SK-N-SH treated with all-trans-retinoic acid at 6 μM for 48 hours (cell line): Measurements from ENCODE around the gene POU4F3.

Experiments
- ATAC-seq: fragments of 200-7000 bp; cut with Tn5 transposase; 3 replicates; pipeline ENCODE4 v1.9.1; 2020; ENCODE audit warnings: mild to moderate bottlenecking, moderate library complexity
- ARNTL ChIP-seq: fragments of 450-650 bp; formaldehyde crosslinking; IDR thresholded peaks from 2 replicates; pipeline ENCODE4 v1.5.0; 2020; ENCODE audit warnings: low read depth, mild to moderate bottlenecking, moderate library complexity, borderline replicate concordance
- BACH2 ChIP-seq: fragments of 250-450 bp; sonication (Bioruptor Pico); IDR thresholded peaks from 2 replicates; pipeline ENCODE4 v1.9.0; 2021; ENCODE audit warnings: mild to moderate bottlenecking, borderline replicate concordance
- CSDC2 ChIP-seq: fragments of 250-450 bp; sonication (Bioruptor Pico); IDR thresholded peaks from 2 replicates; pipeline ENCODE4 v1.5.0; 2020; ENCODE audit warnings: mild to moderate bottlenecking, moderate library complexity
- GLIS3 ChIP-seq: fragments of 250-450 bp; sonication (Bioruptor Pico); IDR thresholded peaks from 2 replicates; pipeline ENCODE4 v1.5.0; 2020; ENCODE audit warnings: mild to moderate bottlenecking, moderate library complexity
- ISL1 ChIP-seq: fragments of 250-450 bp; sonication (Bioruptor Pico); IDR thresholded peaks from 2 replicates; pipeline ENCODE4 v2.1.2; 2022; ENCODE audit warnings: mild to moderate bottlenecking, moderate library complexity
- OSR1 ChIP-seq: fragments of 250-450 bp; sonication (Bioruptor Pico); IDR thresholded peaks from 2 replicates; pipeline ENCODE4 v1.8.0; 2022; ENCODE audit warnings: moderate library complexity, mild to moderate bottlenecking, inconsistent platforms
- PPARA ChIP-seq: fragments of 250-450 bp; sonication (Bioruptor Pico); IDR thresholded peaks from 2 replicates; pipeline ENCODE4 v1.5.0; 2020; ENCODE audit warnings: mild to moderate bottlenecking, borderline replicate concordance
- RARB ChIP-seq: fragments of 250-450 bp; sonication (Bioruptor Pico); IDR thresholded peaks from 2 replicates; pipeline ENCODE4 v1.8.0; 2021; ENCODE audit warnings: mild to moderate bottlenecking, moderate library complexity
- SNAI2 ChIP-seq: fragments of 250-450 bp; sonication (Bioruptor Pico); IDR thresholded peaks from 2 replicates; pipeline ENCODE4 v1.5.0; 2020; ENCODE audit warnings: mild to moderate bottlenecking, moderate library complexity
- TCF4 ChIP-seq: fragments of 250-450 bp; sonication (Bioruptor Pico); IDR thresholded peaks from 2 replicates; pipeline ENCODE4 v1.8.0; 2021; ENCODE audit warnings: mild to moderate bottlenecking, moderate library complexity, borderline replicate concordance
- TOX ChIP-seq: fragments of 250-450 bp; sonication (Bioruptor Pico); IDR thresholded peaks from 2 replicates; pipeline ENCODE4 v1.8.0; 2021; ENCODE audit warnings: mild to moderate bottlenecking, moderate library complexity, borderline replicate concordance
- ZC3H10 ChIP-seq: fragments of 250-450 bp; sonication (Bioruptor Pico); IDR thresholded peaks from 2 replicates; pipeline ENCODE4 v1.5.1; 2021; ENCODE audit warnings: mild to moderate bottlenecking, moderate library complexity
- ZFP3 ChIP-seq: fragments of 250-450 bp; sonication (Bioruptor Pico); IDR thresholded peaks from 2 replicates; pipeline ENCODE4 v1.5.0; 2020; ENCODE audit warnings: mild to moderate bottlenecking, moderate library complexity
- ZFP30 ChIP-seq: fragments of 450-650 bp; formaldehyde crosslinking; IDR thresholded peaks from 2 replicates; pipeline ENCODE4 v1.5.0; 2022; ENCODE audit warnings: mild to moderate bottlenecking, moderate library complexity
- ZNF565 ChIP-seq: fragments of 450-650 bp; formaldehyde crosslinking; conservative IDR thresholded peaks from 2 replicates; pipeline ENCODE4 v1.5.0; 2020; ENCODE audit warnings: low read depth, mild to moderate bottlenecking, moderate library complexity
- ZNF70 ChIP-seq: fragments of 450-650 bp; formaldehyde crosslinking; IDR thresholded peaks from 2 replicates; pipeline ENCODE4 v1.5.0; 2020; ENCODE audit warnings: mild to moderate bottlenecking, moderate library complexity
- ZNF8 ChIP-seq: fragments of 450-650 bp; formaldehyde crosslinking; IDR thresholded peaks from 2 replicates; pipeline ENCODE4 v1.5.0; 2020; ENCODE audit warnings: mild to moderate bottlenecking, moderate library complexity
- TF ChIP-seq, protein P1 (sequence below): fragments of 250-450 bp; sonication (Bioruptor Pico); IDR thresholded peaks from 2 replicates; pipeline ENCODE4 v1.5.1; 2021; ENCODE audit warnings: mild to moderate bottlenecking, moderate library complexity
- TF ChIP-seq, protein P2 (sequence below): fragments of 250-450 bp; sonication (Bioruptor Pico); IDR thresholded peaks from 2 replicates; pipeline ENCODE4 v1.5.1; 2020; ENCODE audit warnings: low read depth, mild to moderate bottlenecking, moderate library complexity
- TF ChIP-seq, protein P3 (sequence below): fragments of 250-450 bp; sonication (Bioruptor Pico); IDR thresholded peaks from 2 replicates; pipeline ENCODE4 v1.5.0; 2020; ENCODE audit warnings: mild to moderate bottlenecking, moderate library complexity
- TF ChIP-seq, protein P4 (sequence below): fragments of 250-450 bp; sonication (Bioruptor Pico); IDR thresholded peaks from 2 replicates; pipeline ENCODE4 v1.8.0; 2021; ENCODE audit warnings: low read depth, mild to moderate bottlenecking, moderate library complexity, borderline replicate concordance

Gene POU4F3

DNA sequence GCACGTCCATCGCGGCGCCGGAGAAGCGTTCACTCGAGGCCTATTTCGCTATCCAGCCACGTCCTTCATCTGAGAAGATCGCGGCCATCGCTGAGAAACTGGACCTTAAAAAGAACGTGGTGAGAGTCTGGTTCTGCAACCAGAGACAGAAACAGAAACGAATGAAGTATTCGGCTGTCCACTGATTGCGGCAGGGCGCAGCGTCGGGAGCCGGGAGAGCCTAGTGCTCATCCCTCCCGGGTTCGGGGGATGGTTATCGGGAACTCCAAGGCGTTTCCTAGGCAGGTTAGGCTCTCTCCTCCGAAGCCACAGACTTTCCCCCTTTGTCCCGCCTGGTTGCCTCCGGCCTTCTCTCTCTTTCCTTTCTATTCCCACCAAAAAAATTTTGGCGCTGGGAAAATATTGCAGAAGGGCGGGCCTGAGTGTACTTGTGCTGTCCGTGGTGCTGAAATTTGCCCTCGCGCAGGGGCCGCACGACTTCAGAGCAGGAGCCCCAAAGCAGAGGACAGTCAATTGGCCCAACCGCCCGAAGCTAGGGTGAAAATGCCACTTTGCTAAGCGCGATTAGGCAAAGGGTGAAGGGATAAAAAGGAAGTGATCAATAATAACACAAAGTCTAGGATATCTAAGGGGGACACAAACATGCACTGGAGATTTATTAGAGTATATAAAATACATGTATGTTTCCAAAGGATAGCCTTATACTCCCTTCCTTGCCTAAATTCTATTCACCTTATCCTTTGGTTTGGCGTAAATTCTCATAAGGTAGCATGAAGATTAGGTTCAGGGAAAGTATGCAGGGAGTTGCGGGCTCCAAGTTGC, 1.8 kb downstream of the POU4F3 start:
- ATAC-seq = peak; percentile 52; the same call in 2 of the 3 replicates
- TF ChIP-seq, protein P1, sequence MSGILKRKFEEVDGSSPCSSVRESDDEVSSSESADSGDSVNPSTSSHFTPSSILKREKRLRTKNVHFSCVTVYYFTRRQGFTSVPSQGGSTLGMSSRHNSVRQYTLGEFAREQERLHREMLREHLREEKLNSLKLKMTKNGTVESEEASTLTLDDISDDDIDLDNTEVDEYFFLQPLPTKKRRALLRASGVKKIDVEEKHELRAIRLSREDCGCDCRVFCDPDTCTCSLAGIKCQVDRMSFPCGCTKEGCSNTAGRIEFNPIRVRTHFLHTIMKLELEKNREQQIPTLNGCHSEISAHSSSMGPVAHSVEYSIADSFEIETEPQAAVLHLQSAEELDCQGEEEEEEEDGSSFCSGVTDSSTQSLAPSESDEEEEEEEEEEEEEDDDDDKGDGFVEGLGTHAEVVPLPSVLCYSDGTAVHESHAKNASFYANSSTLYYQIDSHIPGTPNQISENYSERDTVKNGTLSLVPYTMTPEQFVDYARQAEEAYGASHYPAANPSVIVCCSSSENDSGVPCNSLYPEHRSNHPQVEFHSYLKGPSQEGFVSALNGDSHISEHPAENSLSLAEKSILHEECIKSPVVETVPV (CRISPR knock-in tag) = no peak
- TF ChIP-seq SNAI2 (CRISPR knock-in tag) = 0 out of 2 replicates have a peak, but pooled peaks have one; percentile 54
- TF ChIP-seq CSDC2 (CRISPR knock-in tag) = 0 out of 2 replicates have a peak, but pooled peaks have one; percentile 25
- TF ChIP-seq TOX (CRISPR knock-in tag) = no peak
- no peak for TF ChIP-seq RARB (CRISPR knock-in tag)
- peak; percentile 31; the same call in 1 of the 2 replicates for TF ChIP-seq ZFP3
- TF ChIP-seq OSR1 (CRISPR knock-in tag) = no peak
- no peak for TF ChIP-seq GLIS3 (CRISPR knock-in tag)
- TF ChIP-seq BACH2 (CRISPR knock-in tag) = no peak
- TF ChIP-seq ZNF70 (CRISPR knock-in tag) = no peak

DNA sequence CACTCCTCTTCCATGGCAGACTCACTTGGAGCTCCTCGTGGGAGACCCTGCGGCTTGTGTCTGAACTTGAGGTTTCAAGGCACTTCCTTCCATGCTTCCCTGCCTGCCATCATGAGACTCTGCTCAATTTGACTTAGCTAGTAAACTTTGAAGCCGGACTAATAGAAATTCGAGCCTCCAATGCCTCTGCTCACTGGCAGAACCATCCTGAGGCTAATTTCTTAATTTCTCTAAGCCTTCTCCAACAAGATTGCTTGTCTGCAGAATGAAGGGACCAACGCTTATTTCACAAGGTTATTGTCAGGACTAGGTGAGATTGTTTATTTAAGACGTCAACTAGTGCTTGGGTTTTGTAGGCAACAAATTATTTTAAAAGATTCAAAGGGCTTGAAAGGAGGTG, 3.2 kb downstream of the POU4F3 start:
- no peak for ATAC-seq
- TF ChIP-seq TCF4 (CRISPR knock-in tag) = no peak
- no peak for TF ChIP-seq ARNTL
- no peak for TF ChIP-seq ZC3H10 (CRISPR knock-in tag)
- TF ChIP-seq OSR1 (CRISPR knock-in tag) = no peak
- TF ChIP-seq SNAI2 (CRISPR knock-in tag) = no peak
- no peak for TF ChIP-seq ZNF70 (CRISPR knock-in tag)
- TF ChIP-seq, protein P1 (CRISPR knock-in tag) = no peak
- no peak for TF ChIP-seq ZNF565 (CRISPR knock-in tag)
- TF ChIP-seq, protein P2, sequence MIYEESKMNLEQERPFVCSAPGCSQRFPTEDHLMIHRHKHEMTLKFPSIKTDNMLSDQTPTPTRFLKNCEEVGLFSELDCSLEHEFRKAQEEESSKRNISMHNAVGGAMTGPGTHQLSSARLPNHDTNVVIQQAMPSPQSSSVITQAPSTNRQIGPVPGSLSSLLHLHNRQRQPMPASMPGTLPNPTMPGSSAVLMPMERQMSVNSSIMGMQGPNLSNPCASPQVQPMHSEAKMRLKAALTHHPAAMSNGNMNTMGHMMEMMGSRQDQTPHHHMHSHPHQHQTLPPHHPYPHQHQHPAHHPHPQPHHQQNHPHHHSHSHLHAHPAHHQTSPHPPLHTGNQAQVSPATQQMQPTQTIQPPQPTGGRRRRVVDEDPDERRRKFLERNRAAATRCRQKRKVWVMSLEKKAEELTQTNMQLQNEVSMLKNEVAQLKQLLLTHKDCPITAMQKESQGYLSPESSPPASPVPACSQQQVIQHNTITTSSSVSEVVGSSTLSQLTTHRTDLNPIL = no peak
- TF ChIP-seq ZNF8 (CRISPR knock-in tag) = no peak
- TF ChIP-seq PPARA (CRISPR knock-in tag) = no peak
- TF ChIP-seq, protein P3, sequence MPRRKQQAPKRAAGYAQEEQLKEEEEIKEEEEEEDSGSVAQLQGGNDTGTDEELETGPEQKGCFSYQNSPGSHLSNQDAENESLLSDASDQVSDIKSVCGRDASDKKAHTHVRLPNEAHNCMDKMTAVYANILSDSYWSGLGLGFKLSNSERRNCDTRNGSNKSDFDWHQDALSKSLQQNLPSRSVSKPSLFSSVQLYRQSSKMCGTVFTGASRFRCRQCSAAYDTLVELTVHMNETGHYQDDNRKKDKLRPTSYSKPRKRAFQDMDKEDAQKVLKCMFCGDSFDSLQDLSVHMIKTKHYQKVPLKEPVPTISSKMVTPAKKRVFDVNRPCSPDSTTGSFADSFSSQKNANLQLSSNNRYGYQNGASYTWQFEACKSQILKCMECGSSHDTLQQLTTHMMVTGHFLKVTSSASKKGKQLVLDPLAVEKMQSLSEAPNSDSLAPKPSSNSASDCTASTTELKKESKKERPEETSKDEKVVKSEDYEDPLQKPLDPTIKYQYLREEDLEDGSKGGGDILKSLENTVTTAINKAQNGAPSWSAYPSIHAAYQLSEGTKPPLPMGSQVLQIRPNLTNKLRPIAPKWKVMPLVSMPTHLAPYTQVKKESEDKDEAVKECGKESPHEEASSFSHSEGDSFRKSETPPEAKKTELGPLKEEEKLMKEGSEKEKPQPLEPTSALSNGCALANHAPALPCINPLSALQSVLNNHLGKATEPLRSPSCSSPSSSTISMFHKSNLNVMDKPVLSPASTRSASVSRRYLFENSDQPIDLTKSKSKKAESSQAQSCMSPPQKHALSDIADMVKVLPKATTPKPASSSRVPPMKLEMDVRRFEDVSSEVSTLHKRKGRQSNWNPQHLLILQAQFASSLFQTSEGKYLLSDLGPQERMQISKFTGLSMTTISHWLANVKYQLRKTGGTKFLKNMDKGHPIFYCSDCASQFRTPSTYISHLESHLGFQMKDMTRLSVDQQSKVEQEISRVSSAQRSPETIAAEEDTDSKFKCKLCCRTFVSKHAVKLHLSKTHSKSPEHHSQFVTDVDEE (CRISPR knock-in tag) = no peak

DNA sequence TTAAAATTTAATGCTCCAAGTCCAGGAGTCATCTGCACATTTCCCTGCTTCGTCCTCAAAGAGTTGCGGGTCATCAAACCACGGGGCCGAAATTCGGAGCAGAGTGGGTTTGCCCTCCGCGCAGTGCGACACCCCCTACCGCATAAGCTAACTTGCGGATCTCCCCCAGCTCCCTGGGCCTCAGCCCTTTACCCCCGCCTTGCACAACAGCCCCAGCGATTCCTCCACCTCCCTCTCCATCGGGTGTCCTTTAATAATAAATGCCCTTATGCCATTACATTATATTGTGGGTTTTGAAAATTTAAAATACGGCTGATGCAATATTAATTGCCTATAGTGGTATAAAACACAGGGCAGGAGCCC, 3.9 kb downstream of the POU4F3 start:
- TF ChIP-seq ZFP3 (no peak), TOX (CRISPR knock-in tag) (no peak), ZNF565 (CRISPR knock-in tag) (no peak), OSR1 (CRISPR knock-in tag) (no peak), ZFP30 (CRISPR knock-in tag) (no peak), ARNTL (no peak), PPARA (CRISPR knock-in tag) (no peak), BACH2 (CRISPR knock-in tag) (no peak), ZNF8 (CRISPR knock-in tag) (no peak), RARB (CRISPR knock-in tag) (no peak), ZC3H10 (CRISPR knock-in tag) (no peak), CSDC2 (CRISPR knock-in tag) (no peak), TCF4 (CRISPR knock-in tag) (no peak), ZNF70 (CRISPR knock-in tag) (no peak), ISL1 (CRISPR knock-in tag) (no peak), GLIS3 (CRISPR knock-in tag) (no peak)
- TF ChIP-seq, protein P3 (CRISPR knock-in tag) = no peak
- TF ChIP-seq, protein P4, sequence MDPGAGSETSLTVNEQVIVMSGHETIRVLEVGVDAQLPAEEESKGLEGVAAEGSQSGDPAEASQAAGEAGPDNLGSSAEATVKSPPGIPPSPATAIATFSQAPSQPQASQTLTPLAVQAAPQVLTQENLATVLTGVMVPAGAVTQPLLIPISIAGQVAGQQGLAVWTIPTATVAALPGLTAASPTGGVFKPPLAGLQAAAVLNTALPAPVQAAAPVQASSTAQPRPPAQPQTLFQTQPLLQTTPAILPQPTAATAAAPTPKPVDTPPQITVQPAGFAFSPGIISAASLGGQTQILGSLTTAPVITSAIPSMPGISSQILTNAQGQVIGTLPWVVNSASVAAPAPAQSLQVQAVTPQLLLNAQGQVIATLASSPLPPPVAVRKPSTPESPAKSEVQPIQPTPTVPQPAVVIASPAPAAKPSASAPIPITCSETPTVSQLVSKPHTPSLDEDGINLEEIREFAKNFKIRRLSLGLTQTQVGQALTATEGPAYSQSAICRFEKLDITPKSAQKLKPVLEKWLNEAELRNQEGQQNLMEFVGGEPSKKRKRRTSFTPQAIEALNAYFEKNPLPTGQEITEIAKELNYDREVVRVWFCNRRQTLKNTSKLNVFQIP (CRISPR knock-in tag) = no peak
- TF ChIP-seq, protein P2 = no peak
- ATAC-seq = no peak
